Measurements from ENCODE around the gene DNAI2.

The DNAI2 gene, protein sequence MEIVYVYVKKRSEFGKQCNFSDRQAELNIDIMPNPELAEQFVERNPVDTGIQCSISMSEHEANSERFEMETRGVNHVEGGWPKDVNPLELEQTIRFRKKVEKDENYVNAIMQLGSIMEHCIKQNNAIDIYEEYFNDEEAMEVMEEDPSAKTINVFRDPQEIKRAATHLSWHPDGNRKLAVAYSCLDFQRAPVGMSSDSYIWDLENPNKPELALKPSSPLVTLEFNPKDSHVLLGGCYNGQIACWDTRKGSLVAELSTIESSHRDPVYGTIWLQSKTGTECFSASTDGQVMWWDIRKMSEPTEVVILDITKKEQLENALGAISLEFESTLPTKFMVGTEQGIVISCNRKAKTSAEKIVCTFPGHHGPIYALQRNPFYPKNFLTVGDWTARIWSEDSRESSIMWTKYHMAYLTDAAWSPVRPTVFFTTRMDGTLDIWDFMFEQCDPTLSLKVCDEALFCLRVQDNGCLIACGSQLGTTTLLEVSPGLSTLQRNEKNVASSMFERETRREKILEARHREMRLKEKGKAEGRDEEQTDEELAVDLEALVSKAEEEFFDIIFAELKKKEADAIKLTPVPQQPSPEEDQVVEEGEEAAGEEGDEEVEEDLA
- 0 to 0.12 (median 0) reads per million in 18 experiments for total RNA-seq

DNA sequence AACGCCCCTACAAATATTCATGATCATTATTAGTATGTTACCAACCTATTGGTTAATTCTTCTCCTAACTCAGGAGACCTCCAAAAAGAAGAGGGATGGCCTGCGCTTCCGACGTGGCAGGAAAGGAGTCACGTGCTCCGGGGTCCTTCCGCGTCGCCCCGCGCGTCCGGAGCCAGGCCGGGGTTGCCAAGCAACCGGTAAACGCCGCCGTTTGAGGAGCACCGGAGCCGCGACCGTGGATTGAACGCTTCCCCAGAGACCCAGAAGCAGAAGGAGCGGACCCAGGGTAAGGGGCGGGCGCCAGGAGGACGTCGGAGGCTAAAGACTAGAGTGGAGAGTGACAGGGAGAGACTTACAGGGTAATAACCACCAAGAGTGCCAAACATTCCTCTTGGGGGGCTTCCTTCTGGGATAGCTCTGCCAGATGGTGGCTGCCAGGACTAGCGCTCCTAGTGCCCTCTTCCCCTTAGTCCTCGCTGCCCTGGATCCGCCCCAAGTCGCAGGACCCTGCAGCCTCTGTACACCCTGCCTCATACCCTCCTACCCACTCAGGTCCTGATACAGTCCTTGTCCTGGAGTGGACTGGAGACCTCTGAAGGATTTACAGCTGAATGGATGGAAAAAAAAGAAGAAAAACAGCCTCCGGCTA is at the start of gene DNAI2:
Gene DNAI2 (plus strand): TSS at position 175 of the 649 bp plus-strand sequence. CDS start 7,584 bp downstream, outside the sequence.
- DNase-seq = no peak

GRCh38 chr17:74224959-74225725 is 48.9 kb upstream of the DNAI2 start:
- DNase-seq = no peak

GRCh38 chr17:74226252-74226651 is 47.8 kb upstream of the DNAI2 start:
- DNase-seq = peak; percentile 30 to 69

GRCh38 chr17:74227271-74228080 is 46.6 kb upstream of the DNAI2 start:
- no peak for DNase-seq

DNA sequence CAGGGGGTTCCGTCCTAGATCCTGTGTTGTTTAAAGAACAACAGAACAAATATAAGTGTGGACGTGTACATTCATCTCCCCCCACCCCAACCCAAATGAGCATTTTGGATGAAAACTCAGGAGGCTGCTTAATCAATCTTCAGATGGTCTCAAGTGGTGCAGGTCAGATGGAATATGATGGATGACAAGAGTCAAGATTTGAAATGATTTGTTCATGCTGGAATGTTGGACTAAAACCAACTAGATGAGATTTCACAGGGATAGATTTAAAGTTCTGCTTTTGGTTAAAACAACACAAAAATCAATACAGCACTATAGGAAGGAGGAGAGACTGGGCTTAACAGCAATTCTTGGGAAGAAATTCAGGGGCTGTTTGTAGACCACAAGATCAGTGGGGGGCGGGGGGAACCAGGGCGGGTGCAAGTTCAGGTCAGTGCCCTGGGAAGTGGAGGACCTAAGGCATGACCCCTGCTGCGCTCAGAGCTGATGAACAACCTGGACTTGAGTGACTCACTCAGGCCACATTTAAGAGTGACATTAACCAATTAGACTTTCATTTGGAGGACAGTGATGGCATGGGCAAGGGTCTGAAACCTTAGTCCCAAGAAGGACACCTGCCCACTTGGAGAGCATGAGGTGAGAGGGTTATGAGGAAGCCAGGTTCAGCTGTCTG is 45.6 kb upstream of the DNAI2 start:
- no peak for DNase-seq

DNA sequence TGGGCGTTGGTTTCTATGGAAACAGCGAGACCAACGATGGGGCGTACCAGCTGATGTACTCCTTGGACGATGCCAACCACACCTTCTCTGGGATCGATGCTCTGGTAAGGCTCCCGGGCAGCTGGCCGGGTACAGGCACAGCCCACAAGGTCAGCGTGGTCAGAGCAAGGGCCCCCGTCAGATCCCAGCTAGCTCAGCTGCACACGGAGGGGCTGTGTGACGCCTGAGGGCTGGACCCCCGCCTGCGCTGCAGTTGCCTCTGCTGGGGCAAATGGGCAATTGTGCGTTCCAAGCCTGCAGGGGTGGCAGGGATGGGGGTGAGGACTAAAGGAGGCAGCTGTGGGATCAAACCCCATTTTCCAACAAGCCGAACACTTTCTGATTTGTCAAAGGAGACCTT is 43.1 kb upstream of the DNAI2 start:
- DNase-seq = no peak

- no peak for DNase-seq
These were observed 41.8 kb upstream of the DNAI2 start for GRCh38 chr17:74231928-74232907.

GRCh38 chr17:74233937-74234336 is 40.1 kb upstream of the DNAI2 start:
- DNase-seq = no peak

DNA sequence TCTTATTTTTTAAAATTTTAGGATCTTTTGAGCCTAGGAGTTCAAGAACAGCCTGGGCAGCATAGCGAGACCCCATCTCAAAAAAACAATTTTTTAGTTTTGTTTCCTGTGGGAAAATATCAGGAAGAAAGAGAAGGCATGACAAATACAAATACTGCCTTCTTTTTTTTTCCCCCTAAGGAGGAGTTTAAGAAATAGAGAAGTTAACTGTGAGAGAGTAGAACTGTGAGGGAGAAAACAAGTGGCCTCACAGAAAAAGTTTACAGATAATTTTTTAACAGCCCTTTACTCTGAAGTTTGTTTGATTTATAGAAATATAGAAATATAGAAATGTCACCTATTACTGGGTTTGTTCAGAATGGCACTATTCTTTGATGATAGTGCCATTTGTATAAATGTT is 39.5 kb upstream of the DNAI2 start:
- DNase-seq = peak in 1 of 2 donors; percentile 46

- DNase-seq = peak; percentile 64 to 68
These were observed 38.9 kb upstream of the DNAI2 start for GRCh38 chr17:74235040-74235581.

DNA sequence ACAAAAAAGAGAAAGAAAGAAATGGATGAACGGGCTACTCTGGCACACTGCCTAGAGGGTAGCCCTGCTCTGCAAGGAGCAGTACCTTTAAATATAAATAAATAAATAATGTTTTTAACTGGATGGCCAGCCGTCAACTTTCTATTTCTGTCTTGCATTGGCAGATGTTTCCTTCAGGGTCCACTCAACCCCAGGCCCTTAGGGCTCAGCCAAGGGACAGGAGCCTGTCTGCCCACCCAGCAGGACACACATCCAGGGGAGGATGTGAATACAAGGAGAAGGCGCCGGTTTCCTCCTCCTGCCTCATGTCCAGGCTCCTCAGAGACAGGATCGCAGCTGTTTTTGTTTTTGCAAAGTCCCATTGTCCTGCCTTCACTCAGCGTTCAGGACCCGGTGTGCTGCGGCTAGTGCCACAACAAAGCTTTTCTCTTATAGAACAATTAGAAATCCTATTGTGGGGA is 38.1 kb upstream of the DNAI2 start:
- no peak for DNase-seq

DNA sequence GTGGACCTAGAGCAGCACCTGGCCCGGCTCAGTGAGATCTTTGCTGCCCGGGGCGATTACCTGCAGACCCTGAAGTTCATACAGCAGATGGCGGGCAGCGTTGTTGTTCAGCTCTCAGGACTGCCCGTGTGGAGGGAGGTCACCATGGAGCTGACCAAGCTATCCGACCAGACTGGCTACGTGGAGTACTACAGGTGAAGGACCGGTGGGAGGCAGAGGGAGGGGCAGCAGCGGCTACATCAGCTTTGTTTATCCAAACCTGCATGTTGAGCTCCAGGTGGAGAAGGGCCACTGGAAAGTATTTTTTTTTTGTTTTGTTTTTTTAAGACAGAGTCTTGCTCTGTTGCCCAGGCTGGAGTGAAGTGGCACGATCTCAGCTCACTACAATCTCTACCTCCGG is 36.7 kb upstream of the DNAI2 start:
- DNase-seq = no peak

- peak; percentile 85 to 93 for DNase-seq
These were observed 34.9 kb upstream of the DNAI2 start for GRCh38 chr17:74239172-74239571.

DNA sequence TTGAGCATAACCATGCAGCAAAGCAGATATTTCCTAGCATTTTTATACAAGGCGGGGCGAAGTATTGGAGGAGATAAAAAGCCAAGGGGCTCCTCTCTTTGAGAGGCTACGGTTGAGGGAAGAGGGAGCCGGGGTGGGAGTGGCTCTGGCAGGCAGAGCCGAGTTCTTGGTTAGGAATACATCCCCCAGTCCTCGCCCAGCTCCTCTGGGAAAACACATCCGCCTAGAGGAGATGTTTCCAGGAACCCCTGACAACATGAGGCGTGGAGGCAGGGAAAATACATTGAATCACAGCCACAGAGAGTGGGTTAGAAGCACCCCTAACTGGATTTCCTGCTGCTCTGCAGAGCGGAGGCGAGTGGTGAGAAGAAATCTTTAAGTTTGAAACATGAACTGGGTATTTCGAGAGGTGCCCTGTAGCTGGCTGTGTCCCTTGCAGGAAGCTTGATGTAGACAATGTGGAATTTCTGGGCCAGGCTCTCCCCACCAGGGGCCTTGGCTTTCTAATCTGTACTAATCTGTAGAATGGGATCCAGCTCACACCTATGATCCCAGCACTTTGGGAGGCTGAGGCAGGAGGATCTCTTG is 33.3 kb upstream of the DNAI2 start:
- DNase-seq = no peak

GRCh38 chr17:74241431-74241830 is 32.6 kb upstream of the DNAI2 start:
- DNase-seq = peak; percentile 91 to 92

DNA sequence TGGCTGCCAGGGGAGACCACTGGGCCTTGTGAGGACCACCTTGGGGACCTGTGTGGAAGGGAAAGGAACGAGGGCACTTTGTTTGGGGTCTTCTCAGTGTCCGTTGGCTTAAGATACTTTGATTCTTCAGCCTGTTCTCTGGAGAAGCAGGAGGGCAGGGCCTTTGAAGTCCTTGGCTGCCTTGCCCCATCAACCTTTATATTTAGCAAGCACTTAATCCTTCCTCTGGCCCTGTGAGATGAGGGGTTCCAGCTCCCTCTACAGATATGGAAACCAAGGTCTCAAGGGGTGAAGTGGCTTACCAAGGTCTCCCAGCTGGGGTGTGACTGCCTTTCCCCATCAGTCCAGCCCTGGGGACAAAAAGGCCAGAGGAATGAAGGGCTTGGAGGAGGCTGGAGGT is 32.2 kb upstream of the DNAI2 start:
- DNase-seq = no peak

DNA sequence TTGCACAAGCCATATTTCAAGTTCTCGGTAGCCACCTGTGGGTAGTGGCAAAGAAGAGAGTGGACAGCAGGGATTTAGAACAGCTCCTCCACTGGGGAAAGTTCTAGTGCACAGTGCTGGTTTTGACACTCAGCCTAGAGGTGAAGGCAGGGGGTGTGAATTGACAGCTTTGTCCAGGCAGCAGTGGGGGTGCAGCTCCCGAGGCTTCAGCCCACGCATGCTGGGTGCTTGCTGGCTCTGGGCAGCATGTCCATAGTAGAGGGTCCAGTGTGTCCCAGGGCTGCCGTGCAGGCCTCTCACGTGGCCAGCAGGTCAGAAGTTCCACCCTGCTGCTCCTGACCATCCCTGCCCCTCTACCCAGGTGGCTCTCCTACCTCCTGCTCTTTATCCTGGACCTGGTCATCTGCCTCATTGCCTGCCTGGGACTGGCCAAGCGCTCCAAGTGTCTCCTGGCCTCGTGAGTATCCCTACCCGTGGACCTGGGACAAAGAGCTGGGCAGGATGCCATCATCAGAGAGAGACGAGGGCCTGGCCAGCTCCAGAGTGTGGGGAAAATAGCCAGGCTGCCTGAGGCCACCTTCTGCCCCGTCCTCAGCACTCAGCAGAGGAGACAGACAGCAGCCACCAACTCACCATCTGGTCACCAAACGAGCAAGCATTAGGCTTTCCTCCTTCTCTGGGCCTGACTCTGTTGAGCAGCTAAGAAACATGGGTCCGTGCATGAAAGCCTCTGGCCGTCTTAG is 30.9 kb upstream of the DNAI2 start:
- DNase-seq = no peak

DNA sequence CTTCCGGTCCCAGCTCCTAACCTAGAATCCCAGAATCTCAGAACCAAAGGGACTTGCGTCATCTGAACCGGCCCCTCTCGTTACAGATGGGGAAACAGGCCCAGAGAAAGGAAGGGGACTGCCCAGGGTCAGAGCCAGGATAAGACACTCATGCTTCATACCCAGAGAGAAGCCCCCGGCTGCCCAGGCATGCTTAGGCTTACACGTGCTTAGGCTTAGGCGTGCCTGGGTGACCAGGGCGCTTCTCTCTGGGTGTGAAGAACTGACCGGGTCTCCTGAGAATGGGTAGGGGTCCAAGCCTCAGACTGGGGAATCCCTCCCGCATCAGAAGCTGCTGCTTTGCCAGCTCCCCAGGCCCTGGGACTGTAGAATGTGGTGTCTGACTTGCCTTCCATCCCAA is 29.9 kb upstream of the DNAI2 start:
- DNase-seq = no peak

DNA sequence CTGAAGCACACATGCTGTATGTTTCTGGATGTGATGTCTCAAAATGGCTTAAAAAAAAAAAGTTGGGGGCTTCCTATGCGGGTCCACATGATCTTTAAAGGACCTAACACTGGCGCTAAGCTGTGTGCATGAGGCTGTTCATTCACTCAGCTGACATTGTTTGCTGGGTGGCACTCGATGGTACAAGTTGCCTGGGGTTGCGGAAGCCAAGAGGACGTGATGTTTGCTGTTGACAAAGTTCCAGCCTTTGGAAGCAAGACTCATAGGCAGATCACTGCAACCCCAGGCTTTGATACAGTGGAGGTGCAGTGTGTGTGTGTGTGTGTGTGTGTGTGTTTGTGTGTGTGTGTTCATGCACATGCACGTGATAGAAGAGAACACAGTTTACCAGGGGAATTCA is 29.5 kb upstream of the DNAI2 start:
- no peak for DNase-seq
